ENCODE measurements around the gene KRTAP10-6.
"Not testable (repeated sequence)": the region's sequence is repeated elsewhere in the genome, so short reads cannot be mapped to it uniquely, and the experiment has no call there.

KRTAP10-6 gene

GRCh38 chr21:44555200-44555875 is 37.0 kb downstream of the KRTAP10-6 start:
- no peak for DNase-seq (ENCODE audit: low read depth)

- DNase-seq (ENCODE audit: low read depth), result no peak
Observed at GRCh38 chr21:44552681-44553080, 39.6 kb downstream of the KRTAP10-6 start.

GRCh38 chr21:44552136-44552535 is 40.2 kb downstream of the KRTAP10-6 start:
- DNase-seq (ENCODE audit: low read depth), result no peak

- DNase-seq (ENCODE audit: low read depth), result no peak
Observed at GRCh38 chr21:44551340-44551961, 40.9 kb downstream of the KRTAP10-6 start, which contains the start of gene KRTAP10-2. TSS of gene KRTAP10-2 (minus strand) at chr21:44551505. CDS start at chr21:44551458, 47 bp downstream.

- DNase-seq (ENCODE audit: low read depth), result no peak
Observed at GRCh38 chr21:44550807-44551206, 41.5 kb downstream of the KRTAP10-6 start.

- not testable (repeated sequence) for DNase-seq (ENCODE audit: low read depth)
Observed at GRCh38 chr21:44550285-44550684, 42.0 kb downstream of the KRTAP10-6 start.

GRCh38 chr21:44549525-44550211 is 42.6 kb downstream of the KRTAP10-6 start:
- no peak for DNase-seq (ENCODE audit: low read depth)

GRCh38 chr21:44548922-44549321 is 43.4 kb downstream of the KRTAP10-6 start:
- no peak for DNase-seq (ENCODE audit: low read depth)

- DNase-seq (ENCODE audit: low read depth), result no peak
Observed at GRCh38 chr21:44548381-44548780, 43.9 kb downstream of the KRTAP10-6 start.

GRCh38 chr21:44547656-44548331 is 44.5 kb downstream of the KRTAP10-6 start:
- DNase-seq (ENCODE audit: low read depth), result peak; percentile 12

- no peak for DNase-seq (ENCODE audit: low read depth)
Observed at GRCh38 chr21:44544566-44544965, 47.7 kb downstream of the KRTAP10-6 start.

- DNase-seq (ENCODE audit: low read depth), result no peak
Observed at GRCh38 chr21:44542716-44543115, 49.6 kb downstream of the KRTAP10-6 start.
